Muscle layer of duodenum (tissue), 2 donors: ENCODE data around the gene LAMTOR2.

Experiments
- H3K27ac ChIP-seq: one replicate; pipeline ENCODE4 v1.7.0; 2013; ENCODE audit warnings: mild to moderate bottlenecking, low read length
- H3K27me3 ChIP-seq: one replicate; pipeline ENCODE4 v1.7.0; 2013; ENCODE audit warnings: low read depth, mild to moderate bottlenecking, control low read depth, low read length
- H3K36me3 ChIP-seq, 2 donors: one replicate each; pipeline ENCODE4 v1.7.0; 2013; ENCODE audit warnings: low read length in 2 of 2, control low read depth in 1 of 2, mild to moderate bottlenecking in 1 of 2; ENCODE audit not compliant: insufficient read depth in 2 of 2, control insufficient read depth in 1 of 2
- H3K4me1 ChIP-seq, 2 donors: one replicate each; pipeline ENCODE4 v1.7.0; 2013; ENCODE audit warnings: low read length in 2 of 2, mild to moderate bottlenecking in 2 of 2, control low read depth in 1 of 2, moderate library complexity in 1 of 2; ENCODE audit not compliant: insufficient read depth in 2 of 2, control insufficient read depth in 1 of 2
- H3K4me3 ChIP-seq, 2 donors: one replicate each; pipeline ENCODE4 v1.7.0; 2013; ENCODE audit warnings: low read length in 2 of 2, low read depth in 1 of 2, mild to moderate bottlenecking in 1 of 2
- H3K9me3 ChIP-seq, 2 donors: one replicate each; pipeline ENCODE4 v1.7.0; 2013; ENCODE audit warnings: low read length in 2 of 2, control low read depth in 1 of 2, mild to moderate bottlenecking in 1 of 2; ENCODE audit not compliant: control insufficient read depth in 1 of 2
- donor health status: healthy.

The LAMTOR2 gene

DNA sequence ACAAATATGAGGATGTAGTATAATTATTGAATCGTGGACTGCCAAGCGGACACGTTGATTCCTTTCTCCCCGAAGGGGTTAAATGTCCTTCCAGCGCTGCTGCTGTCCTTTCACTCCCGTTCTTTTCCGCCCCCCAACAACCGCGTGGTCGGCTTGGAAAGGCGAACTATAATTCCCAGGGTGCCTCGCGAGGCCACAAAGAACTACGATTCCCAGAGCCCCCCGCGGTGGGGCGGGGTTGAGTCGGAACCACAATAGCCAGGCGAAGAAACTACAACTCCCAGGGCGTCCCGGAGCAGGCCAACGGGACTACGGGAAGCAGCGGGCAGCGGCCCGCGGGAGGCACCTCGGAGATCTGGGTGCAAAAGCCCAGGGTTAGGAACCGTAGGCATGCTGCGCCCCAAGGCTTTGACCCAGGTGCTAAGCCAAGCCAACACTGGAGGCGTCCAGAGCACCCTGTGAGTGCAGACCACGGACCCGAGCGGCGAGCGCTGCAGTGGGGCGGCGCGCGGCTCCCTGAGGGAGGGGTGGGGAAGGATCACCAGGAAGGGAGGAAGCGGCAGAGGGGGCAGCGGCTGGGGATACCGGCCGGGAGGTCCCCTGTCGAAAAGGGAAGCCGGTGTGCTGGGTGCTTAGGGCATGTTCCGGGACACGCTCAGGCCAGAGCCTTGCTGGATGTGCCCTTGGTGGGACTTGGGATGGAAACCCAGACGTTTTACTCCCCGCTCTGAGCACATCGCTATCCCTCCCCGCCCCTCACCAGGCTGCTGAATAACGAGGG lies at the start of gene LAMTOR2:
TSS of gene LAMTOR2 (plus strand) at position 283 of the 781 bp plus-strand sequence. CDS start at position 391, 108 bp downstream.
- Histone ChIP-seq H3K4me1 (peaks cover 0 to 17% of the 10 kb centered on the region in 2 donors), H3K36me3 (peaks cover 7 to 24% of the 10 kb centered on the region in 2 donors), H3K27me3 (no peaks in the 10 kb centered on the region), H3K4me3 (peak within 1 kb of the TSS; percentile 92 to 96), H3K27ac (peak within 1 kb of the TSS; percentile 99), H3K9me3 (no peaks in the 10 kb centered on the region)

DNA sequence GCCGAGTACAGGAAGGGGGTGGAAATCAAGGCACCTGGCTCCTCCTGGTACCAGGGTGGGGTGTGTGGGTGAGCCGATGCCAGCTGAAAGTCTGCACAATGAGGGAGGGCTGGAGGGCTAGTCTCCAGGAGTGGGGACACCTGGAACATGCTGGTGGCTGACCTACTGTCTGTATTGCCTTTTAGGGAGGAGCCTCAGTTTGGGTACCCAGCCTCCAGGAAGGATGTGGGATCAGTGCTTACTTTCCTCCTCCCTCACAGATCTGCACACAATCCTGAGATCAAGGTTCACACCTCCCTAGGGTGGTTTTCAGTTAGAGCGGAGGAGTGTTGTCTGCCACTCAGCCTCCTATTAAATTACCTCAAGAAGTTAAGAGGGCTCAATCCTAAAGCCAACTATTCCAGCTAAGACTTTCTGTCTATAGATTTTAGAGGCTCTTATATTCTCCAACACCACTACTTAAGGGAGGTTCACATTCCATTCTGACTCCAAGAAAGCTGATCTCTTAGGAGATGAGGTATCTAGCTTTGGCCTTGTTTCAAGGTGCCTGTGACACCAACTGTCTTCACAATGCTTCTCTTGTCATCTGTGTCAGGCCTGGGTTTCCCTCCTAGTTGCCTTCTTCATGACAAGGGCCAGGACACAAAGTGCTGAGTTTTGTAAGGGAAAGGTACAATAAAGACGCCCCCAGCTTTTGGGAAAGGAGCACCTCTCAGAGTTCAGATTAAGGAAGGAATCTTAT lies 49.6 kb upstream of the LAMTOR2 start:
- Histone ChIP-seq H3K36me3 (peaks cover 12 to 17% of the 10 kb centered on the region in 2 donors), H3K27ac (no peak overlapping the region), H3K4me1 (no peaks in the 10 kb centered on the region), H3K27me3 (no peaks in the 10 kb centered on the region), H3K4me3 (no peak overlapping the region), H3K9me3 (no peaks in the 10 kb centered on the region)

DNA sequence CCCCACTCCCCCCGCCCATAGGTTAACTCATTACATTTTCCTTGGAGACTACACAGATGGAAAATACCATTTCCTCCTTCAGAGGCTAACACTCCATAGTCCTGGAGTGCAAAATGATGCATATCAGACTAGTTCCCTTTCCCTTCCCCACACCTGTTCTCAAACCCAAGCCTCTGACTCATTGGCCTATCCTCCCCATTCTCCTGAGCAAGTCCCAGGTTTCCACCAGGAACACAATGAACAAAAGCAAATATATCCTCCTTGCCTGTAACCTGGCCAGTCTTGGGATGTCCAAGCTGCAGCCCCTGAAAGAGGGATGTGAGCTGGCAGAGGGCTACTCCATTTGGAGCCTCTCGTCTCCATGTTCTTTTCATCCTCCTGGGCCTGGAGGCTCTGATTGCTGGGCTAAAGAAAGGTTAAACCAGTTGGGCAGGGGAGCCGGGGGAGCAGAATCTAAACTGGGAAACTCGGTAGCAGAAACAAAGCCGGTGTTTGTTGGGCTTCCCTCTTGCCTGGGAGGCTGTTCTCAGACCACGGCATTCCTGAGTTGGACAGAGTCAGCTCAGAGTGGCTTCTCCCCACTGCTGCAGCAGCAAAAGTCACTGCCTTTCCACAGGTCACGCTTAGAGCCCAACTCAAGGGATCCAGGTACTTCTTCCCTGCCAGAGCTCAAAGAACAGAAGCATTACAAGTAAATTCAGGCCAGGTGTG lies 47.8 kb upstream of the LAMTOR2 start:
- Histone ChIP-seq H3K4me1 (no peaks in the 10 kb centered on the region), H3K4me3 (no peak overlapping the region), H3K36me3 (peaks cover 29 to 33% of the 10 kb centered on the region in 2 donors), H3K27me3 (no peaks in the 10 kb centered on the region), H3K9me3 (no peaks in the 10 kb centered on the region), H3K27ac (no peak overlapping the region)

DNA sequence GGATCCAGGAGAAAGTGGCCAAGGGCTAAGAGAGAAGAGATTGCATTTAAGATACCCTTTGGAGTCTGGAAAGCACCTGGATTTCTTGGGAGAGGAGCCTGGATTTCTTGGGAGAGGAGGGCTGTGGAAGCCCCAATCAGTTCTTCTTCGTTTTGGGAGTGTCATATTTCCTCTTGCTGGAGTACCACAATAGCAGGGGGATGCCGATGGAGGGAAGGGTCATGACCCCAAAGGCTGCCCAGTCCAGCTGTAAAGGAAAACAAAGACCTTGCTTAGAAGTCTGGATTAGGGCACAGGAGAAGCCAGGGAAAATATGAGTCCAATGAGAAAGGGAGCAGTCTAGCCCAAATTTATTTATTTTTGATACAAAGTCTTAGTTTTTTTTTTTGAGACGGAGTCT lies 45.2 kb upstream of the LAMTOR2 start:
- H3K36me3 ChIP-seq, result peaks cover 48 to 57% of the 10 kb centered on the region in 2 donors
- H3K27me3 ChIP-seq, result no peaks in the 10 kb centered on the region

DNA sequence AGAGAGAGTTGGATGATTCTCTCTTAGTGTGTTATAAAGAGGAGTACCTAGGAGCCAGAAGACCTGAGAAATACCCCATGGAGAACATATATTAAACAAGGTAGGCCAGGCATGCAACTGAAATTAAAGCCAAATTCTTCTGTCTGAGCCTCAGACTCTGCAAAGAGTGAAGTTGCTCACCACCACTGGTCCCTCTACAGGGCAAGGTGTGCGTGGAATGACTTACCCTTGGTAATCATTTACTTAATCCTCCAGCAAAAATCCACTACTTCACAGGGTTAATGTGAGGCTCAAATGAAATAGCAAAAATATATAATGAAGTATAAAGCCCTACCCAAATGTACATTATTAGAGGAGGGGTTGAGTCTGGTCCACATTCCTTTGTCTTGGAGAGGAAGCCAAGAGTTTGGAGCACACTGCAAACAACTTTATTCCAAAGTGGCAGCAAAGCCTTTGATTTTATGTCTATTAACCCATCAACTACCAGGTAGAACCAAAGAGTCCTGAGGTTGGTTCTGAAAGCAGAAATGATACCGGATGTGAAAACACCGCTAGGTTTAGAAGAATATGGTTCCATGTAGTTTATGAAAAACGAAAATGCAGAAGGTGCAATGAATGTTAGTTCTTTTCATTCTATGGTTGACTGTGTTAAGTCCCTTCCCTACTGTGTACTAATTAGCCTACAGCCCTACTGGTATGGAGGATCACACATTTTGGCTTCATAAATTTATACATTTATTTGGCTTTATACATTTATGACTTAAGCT lies 42.3 kb upstream of the LAMTOR2 start:
- no peaks in the 10 kb centered on the region for H3K4me1 ChIP-seq
- H3K27ac ChIP-seq, result no peak overlapping the region
- peaks cover 52 to 79% of the 10 kb centered on the region in 2 donors for H3K36me3 ChIP-seq
- H3K4me3 ChIP-seq, result no peak overlapping the region
- H3K27me3 ChIP-seq, result no peaks in the 10 kb centered on the region
- H3K9me3 ChIP-seq, result no peaks in the 10 kb centered on the region

More for the DNA sequence above, 45.2 kb upstream of the LAMTOR2 start:
- Histone ChIP-seq H3K4me3 (no peak overlapping the region), H3K27ac (no peak overlapping the region), H3K9me3 (no peaks in the 10 kb centered on the region), H3K4me1 (no peaks in the 10 kb centered on the region)

DNA sequence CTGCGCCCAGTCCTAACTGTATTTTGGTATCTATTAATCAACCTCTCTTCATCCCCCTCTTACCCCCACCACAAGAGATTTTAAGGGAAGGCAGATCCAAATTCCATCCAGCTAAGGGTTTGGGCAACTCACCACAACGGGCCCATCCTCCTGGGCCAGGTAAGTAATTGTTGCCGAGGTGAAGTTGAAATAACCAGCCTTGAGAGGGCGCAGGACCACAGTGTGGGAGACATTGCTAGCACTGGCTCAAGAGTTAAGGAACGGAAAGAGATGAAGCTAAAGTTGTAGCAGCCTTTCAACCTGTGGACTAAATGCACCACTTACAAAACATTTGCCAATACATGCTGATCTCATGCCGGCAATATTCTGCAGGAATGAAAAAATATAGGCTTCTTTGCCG lies 39.8 kb upstream of the LAMTOR2 start:
- peaks cover 46 to 67% of the 10 kb centered on the region in 2 donors for H3K36me3 ChIP-seq
- H3K4me1 ChIP-seq, result peaks cover 4 to 9% of the 10 kb centered on the region in 2 donors
- no peaks in the 10 kb centered on the region for H3K9me3 ChIP-seq
- H3K27me3 ChIP-seq, result no peaks in the 10 kb centered on the region
- H3K27ac ChIP-seq, result no peak overlapping the region
- H3K4me3 ChIP-seq, result no peak overlapping the region

DNA sequence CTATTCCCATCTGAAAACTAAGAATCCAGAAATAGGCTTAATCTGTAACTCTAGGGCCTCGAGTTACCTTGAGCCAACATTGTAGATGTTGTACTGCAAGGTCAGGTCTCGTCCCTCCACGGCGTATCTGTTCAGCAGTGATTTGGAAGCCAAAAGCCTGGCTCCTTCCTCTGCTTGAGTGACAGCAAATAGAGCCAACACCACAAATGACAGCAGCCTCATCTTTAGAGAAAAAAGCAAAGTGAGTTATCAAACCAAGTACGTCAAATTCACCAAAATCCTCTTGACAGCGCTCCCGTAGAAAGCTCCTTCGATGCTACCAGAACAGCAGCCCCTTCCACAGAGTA lies 34.7 kb upstream of the LAMTOR2 start:
- Histone ChIP-seq H3K36me3 (peaks cover 8 to 21% of the 10 kb centered on the region in 2 donors), H3K4me3 (peak overlapping the region; percentile 79 to 82), H3K27me3 (no peaks in the 10 kb centered on the region), H3K4me1 (peaks cover 8 to 14% of the 10 kb centered on the region in 2 donors), H3K27ac (peak overlapping the region; percentile 60), H3K9me3 (no peaks in the 10 kb centered on the region)

DNA sequence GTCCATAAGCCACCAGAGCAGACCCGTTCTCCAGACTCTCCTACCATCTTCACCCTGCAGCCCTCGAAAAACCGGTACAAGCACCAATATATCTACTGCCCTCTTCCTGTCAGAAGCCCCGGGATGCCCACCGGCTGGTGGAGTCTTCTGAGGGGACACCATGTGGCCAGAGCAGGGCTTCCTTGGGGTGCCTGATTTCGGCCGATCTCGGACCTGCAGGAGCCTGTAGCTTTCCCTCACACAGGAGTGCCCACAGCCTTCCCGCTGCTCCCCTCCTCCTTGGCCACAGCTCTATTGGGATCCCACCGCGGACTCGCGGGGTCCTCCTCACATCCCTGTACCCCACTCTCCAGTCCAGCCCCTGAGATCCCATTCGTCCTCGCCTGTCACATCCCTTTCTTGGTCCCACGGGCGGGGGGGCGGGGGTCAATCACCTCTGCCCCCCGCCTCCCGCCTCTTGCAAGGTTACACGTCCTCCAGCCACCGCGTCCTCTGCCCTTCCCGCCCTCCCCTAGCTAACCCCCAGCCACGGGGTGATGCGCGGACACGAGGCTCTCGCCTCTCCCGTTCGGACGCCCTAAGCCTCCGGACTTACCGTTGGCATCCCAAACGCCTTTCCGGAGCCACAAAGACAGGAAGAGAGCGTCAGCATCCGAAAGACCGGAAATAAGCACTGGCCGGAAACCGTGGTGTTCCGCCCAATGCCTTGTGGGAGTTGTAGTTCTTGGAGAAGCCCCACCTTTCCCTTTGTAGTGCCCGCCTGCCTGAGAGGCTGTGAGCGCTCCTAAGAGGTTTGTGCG lies 34.1 kb upstream of the LAMTOR2 start, which contains the start of gene SSR2:
TSS of gene SSR2 (minus strand) at position 659 of the 800 bp plus-strand sequence. CDS start 784 bp downstream, outside the sequence.
- Histone ChIP-seq H3K27me3 (no peaks in the 10 kb centered on the region), H3K4me1 (peaks cover 8 to 14% of the 10 kb centered on the region in 2 donors), H3K36me3 (peaks cover 7 to 18% of the 10 kb centered on the region in 2 donors), H3K4me3 (peak within 1 kb of the TSS; percentile 79 to 82), H3K9me3 (no peaks in the 10 kb centered on the region), H3K27ac (peak within 1 kb of the TSS; percentile 60)

DNA sequence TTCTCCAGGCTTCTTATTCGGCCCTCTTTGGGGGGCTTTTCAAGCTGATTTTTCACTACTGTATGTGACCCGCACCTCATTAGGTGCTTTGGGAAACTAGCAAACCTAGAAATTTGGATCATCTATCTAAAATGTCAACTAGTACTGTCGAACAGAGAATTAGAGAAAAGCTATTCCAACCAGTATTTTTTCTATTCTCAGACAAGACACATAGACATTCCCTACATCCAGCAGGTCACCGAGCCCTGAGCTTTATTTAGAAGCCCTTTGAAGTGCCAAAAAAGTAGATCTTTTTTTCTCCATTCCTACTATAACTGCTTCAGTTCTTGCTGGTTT lies 33.5 kb upstream of the LAMTOR2 start:
- H3K36me3 ChIP-seq, result peaks cover 7 to 15% of the 10 kb centered on the region in 2 donors
- H3K9me3 ChIP-seq, result no peaks in the 10 kb centered on the region
- peak overlapping the region; percentile 60 for H3K27ac ChIP-seq
- no peaks in the 10 kb centered on the region for H3K27me3 ChIP-seq
- peaks cover 8 to 14% of the 10 kb centered on the region in 2 donors for H3K4me1 ChIP-seq
- peak overlapping the region; percentile 79 to 82 for H3K4me3 ChIP-seq

DNA sequence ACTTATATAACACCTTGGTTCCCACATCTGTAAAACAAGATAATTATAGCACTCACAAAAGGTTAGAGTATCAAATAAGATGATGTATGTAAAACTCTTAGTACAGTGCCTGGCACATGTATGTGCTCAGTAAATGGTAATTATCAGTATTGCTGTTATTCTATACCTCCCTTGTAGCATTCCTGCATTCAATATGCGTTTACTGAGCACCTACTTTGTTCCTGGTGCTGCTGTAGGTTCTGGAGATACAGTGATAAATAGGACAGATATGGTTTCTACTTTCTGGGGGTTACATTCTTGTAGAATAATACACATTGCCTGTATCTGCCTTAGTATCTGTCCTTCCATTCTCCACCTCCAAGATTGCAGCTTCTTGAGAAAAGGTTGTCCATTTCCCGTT lies 32.6 kb upstream of the LAMTOR2 start:
- no peaks in the 10 kb centered on the region for H3K27me3 ChIP-seq
- no peak overlapping the region for H3K4me3 ChIP-seq
- H3K9me3 ChIP-seq, result no peaks in the 10 kb centered on the region
- H3K36me3 ChIP-seq, result peaks cover 6 to 7% of the 10 kb centered on the region in 2 donors
- H3K27ac ChIP-seq, result no peak overlapping the region
- H3K4me1 ChIP-seq, result peaks cover 8 to 14% of the 10 kb centered on the region in 2 donors
